HL-60 (cell line): Measurements from ENCODE around the gene TSEN2.

ENCODE experiments used
- GABPA ChIP-seq: IDR thresholded peaks from 2 replicates; pipeline ENCODE4 v1.6.1; 2012; ENCODE audit warnings: low read depth
- POLR2AphosphoS5 ChIP-seq: IDR thresholded peaks from 2 replicates; pipeline ENCODE4 v1.6.1; 2012; ENCODE audit warnings: low read depth
- TF ChIP-seq, protein P1 (sequence below): IDR thresholded peaks from one replicate; pipeline ENCODE4 v1.5.1; 2011; ENCODE audit warnings: low read length, control low read depth, inconsistent platforms; ENCODE audit not compliant: insufficient read depth

DNA sequence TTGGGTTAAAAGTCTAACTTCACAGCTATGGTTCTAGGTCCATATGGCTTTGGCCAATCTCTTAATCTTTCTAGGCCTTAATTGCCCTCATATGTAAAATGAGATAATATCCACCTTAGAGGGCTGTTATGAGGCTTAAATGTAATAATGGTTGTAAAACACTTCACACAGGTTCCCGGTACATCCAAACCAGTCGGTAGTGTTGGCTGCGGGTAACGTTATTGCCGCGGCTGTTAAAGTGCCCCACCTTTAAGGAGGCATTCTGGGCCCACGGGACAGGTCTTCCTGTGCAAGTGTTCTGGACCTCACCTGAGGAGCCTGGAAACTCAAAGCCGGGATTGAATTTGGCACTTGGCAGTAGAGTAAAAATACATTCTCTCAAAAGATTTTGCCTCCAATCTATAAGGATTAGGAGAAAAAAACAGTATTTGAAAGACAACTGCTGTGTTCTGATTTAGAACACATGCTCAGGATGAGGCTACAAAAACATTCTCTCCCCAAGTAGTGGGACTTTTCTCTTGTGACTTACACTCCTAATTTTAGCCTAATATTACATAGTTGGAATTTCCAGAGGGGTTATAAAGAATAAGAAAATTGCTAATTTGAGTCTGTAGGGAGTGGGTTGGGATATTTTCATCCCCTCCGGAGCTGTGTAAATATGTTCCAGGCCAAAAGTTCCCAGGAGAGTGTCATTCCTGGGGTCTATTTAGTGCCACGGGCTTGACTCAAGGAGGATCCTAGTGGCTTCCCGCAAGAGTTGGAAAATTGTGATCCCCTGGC lies 44.9 kb upstream of the TSEN2 start:
- TF ChIP-seq, protein P1, sequence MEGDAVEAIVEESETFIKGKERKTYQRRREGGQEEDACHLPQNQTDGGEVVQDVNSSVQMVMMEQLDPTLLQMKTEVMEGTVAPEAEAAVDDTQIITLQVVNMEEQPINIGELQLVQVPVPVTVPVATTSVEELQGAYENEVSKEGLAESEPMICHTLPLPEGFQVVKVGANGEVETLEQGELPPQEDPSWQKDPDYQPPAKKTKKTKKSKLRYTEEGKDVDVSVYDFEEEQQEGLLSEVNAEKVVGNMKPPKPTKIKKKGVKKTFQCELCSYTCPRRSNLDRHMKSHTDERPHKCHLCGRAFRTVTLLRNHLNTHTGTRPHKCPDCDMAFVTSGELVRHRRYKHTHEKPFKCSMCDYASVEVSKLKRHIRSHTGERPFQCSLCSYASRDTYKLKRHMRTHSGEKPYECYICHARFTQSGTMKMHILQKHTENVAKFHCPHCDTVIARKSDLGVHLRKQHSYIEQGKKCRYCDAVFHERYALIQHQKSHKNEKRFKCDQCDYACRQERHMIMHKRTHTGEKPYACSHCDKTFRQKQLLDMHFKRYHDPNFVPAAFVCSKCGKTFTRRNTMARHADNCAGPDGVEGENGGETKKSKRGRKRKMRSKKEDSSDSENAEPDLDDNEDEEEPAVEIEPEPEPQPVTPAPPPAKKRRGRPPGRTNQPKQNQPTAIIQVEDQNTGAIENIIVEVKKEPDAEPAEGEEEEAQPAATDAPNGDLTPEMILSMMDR, result no peak
- TF ChIP-seq GABPA, result no peak
- no peak for TF ChIP-seq POLR2AphosphoS5
